HFFc6 (cell line): ENCODE data around the gene RIBC2. TPM values are rescaled to one million over a fixed set of nuclear protein-coding genes. Genes with fewer than 3 reads are reported as not detected.

Experiments
- DNase-seq: peaks from one replicate; pipeline ENCODE4 v3.0.0-alpha.2; 2018
- H3K27ac Mint-ChIP-seq: 2 replicates; pipeline ENCODE4 v1.8.0; 2020; ENCODE audit warnings: mild to moderate bottlenecking, mixed read lengths
- H3K27me3 Mint-ChIP-seq: 2 replicates; pipeline ENCODE4 v1.8.0; 2021; ENCODE audit warnings: mild to moderate bottlenecking, moderate library complexity, mixed read lengths; ENCODE audit not compliant: insufficient read depth
- H3K36me3 Mint-ChIP-seq: 2 replicates; pipeline ENCODE4 v1.8.0; 2021; ENCODE audit warnings: low read depth, mixed read lengths
- H3K4me1 Mint-ChIP-seq: 2 replicates; pipeline ENCODE4 v1.8.0; 2020; ENCODE audit warnings: low read depth, mixed read lengths
- H3K4me3 Mint-ChIP-seq: 2 replicates; pipeline ENCODE4 v1.8.0; 2020; ENCODE audit warnings: mild to moderate bottlenecking, moderate library complexity, mixed read lengths
- H3K9me3 Mint-ChIP-seq: 2 replicates; pipeline ENCODE4 v1.8.0; 2020; ENCODE audit warnings: mild to moderate bottlenecking, mixed read lengths
- CTCF ChIP-seq: fragments of 200-600 bp; sonication (generic); IDR thresholded peaks from 2 replicates; pipeline ENCODE4 v1.5.0; 2021; ENCODE audit warnings: antibody characterized with exemption, mild to moderate bottlenecking
- total RNA-seq, 6 experiments: library from RNA; stranded (reverse); fragmentation: NEBNext Ultra II Directional; extraction: Animal tissue kit (Norgen Biotek cat#: 25700); gene quantifications; 2 replicates in 1 of 6; 3 replicates in 5 of 6; pipeline ENCODE4 v1.2.3, GENCODE V29; 2021

The RIBC2 gene
- total RNA-seq, 6 experiments from 2014 or later: 1.0 to 3.7 (median 2.4) TPM

- Mint-ChIP-seq H3K27ac (no peak overlapping the region), H3K4me3 (no peak overlapping the region), H3K9me3 (no peaks in the 10 kb centered on the region), H3K4me1 (no peaks in the 10 kb centered on the region), H3K36me3 (no peaks in the 10 kb centered on the region), H3K27me3 (peaks cover 14% of the 10 kb centered on the region)
- DNase-seq: no peak
- no peak for TF ChIP-seq CTCF
Observed at GRCh38 chr22:45428391-45429385, 15.2 kb downstream of the RIBC2 start.

- Mint-ChIP-seq H3K36me3 (no peaks in the 10 kb centered on the region), H3K27me3 (peaks cover 14% of the 10 kb centered on the region), H3K4me3 (no peak overlapping the region), H3K27ac (no peak overlapping the region), H3K9me3 (no peaks in the 10 kb centered on the region), H3K4me1 (no peaks in the 10 kb centered on the region)
- no peak for TF ChIP-seq CTCF
- DNase-seq: no peak
Observed at GRCh38 chr22:45429424-45429823, 15.9 kb downstream of the RIBC2 start.

- no peaks in the 10 kb centered on the region for H3K36me3 Mint-ChIP-seq
- no peak for DNase-seq
- peaks cover 2% of the 10 kb centered on the region for H3K4me1 Mint-ChIP-seq
Observed at GRCh38 chr22:45429981-45430775, 16.7 kb downstream of the RIBC2 start.

GRCh38 chr22:45430871-45431270, 17.4 kb downstream of the RIBC2 start:
- TF ChIP-seq CTCF: no peak
- no peak overlapping the region for H3K4me3 Mint-ChIP-seq
- H3K9me3 Mint-ChIP-seq: no peaks in the 10 kb centered on the region

More at GRCh38 chr22:45429981-45430775, 16.7 kb downstream of the RIBC2 start:
- TF ChIP-seq CTCF: no peak
- H3K27me3 Mint-ChIP-seq: peaks cover 14% of the 10 kb centered on the region
- H3K4me3 Mint-ChIP-seq: no peak overlapping the region
- H3K27ac Mint-ChIP-seq: no peak overlapping the region
- no peaks in the 10 kb centered on the region for H3K9me3 Mint-ChIP-seq

GRCh38 chr22:45434981-45435380, 21.5 kb downstream of the RIBC2 start:
- no peaks in the 10 kb centered on the region for H3K9me3 Mint-ChIP-seq
- no peak for DNase-seq
- H3K27ac Mint-ChIP-seq: peak overlapping the region; percentile 72; the same call in 1 of the 2 replicates
- no peak overlapping the region for H3K4me3 Mint-ChIP-seq
- TF ChIP-seq CTCF: no peak
- H3K36me3 Mint-ChIP-seq: no peaks in the 10 kb centered on the region
- peaks cover 2% of the 10 kb centered on the region for H3K27me3 Mint-ChIP-seq
- peaks cover 11% of the 10 kb centered on the region for H3K4me1 Mint-ChIP-seq

More at GRCh38 chr22:45430871-45431270, 17.4 kb downstream of the RIBC2 start:
- Mint-ChIP-seq H3K4me1 (peaks cover 9% of the 10 kb centered on the region), H3K27me3 (peaks cover 15% of the 10 kb centered on the region), H3K27ac (no peak overlapping the region), H3K36me3 (no peaks in the 10 kb centered on the region)
- DNase-seq: no peak
